GM18870 (cell line): ENCODE results near the gene AFF1.
"Not testable (repeated sequence)": the region's sequence is repeated elsewhere in the genome, so short reads cannot be mapped to it uniquely, and the experiment has no call there.

ENCODE experiments used
- ATAC-seq: cut with Tn5 transposase; IDR thresholded peaks from one replicate; pipeline ENCODE4 v1.9.1; 2021; ENCODE audit warnings: moderate library complexity; ENCODE audit not compliant: unreplicated experiment

AFF1 gene

GRCh38 chr4:86977621-86978184 lies 42.9 kb downstream of the AFF1 start:
- ATAC-seq, result peak; percentile 97

- ATAC-seq, result no peak
Observed at GRCh38 chr4:86978709-86979108, 43.9 kb downstream of the AFF1 start.

GRCh38 chr4:86980230-86980629 lies 45.4 kb downstream of the AFF1 start:
- ATAC-seq, result no peak

- ATAC-seq, result no peak
Observed at GRCh38 chr4:86981789-86982188, 47.0 kb downstream of the AFF1 start.

GRCh38 chr4:86985852-86986251 lies 51.0 kb downstream of the AFF1 start:
- not testable (repeated sequence) for ATAC-seq

- ATAC-seq, result not testable (repeated sequence)
Observed at GRCh38 chr4:86989658-86990057, 54.8 kb downstream of the AFF1 start.

- ATAC-seq, result no peak
Observed at GRCh38 chr4:86990510-86990909, 55.7 kb downstream of the AFF1 start.

GRCh38 chr4:86991994-86992393 lies 57.2 kb downstream of the AFF1 start:
- no peak for ATAC-seq

- no peak for ATAC-seq
Observed at GRCh38 chr4:86993909-86994681, 59.3 kb downstream of the AFF1 start.

- ATAC-seq, result no peak
Observed at GRCh38 chr4:86994686-86995085, 59.9 kb downstream of the AFF1 start.

- not testable (repeated sequence) for ATAC-seq
Observed at GRCh38 chr4:86996510-86996909, 61.7 kb downstream of the AFF1 start.

GRCh38 chr4:86999136-86999643 lies 64.4 kb downstream of the AFF1 start:
- ATAC-seq, result no peak

- ATAC-seq, result no peak
Observed at GRCh38 chr4:87002682-87003043, 67.9 kb downstream of the AFF1 start.

GRCh38 chr4:87003266-87003665 lies 68.5 kb downstream of the AFF1 start:
- no peak for ATAC-seq

GRCh38 chr4:87005369-87005689 lies 70.5 kb downstream of the AFF1 start:
- ATAC-seq, result no peak

GRCh38 chr4:87005690-87006425 lies 71.0 kb downstream of the AFF1 start:
- ATAC-seq, result peak; percentile 0

GRCh38 chr4:87006426-87006675 lies 71.5 kb downstream of the AFF1 start:
- no peak for ATAC-seq

- ATAC-seq, result peak; percentile 71
Observed at GRCh38 chr4:87006676-87007527, 72.1 kb downstream of the AFF1 start.

GRCh38 chr4:87007528-87008446 lies 73.0 kb downstream of the AFF1 start:
- no peak for ATAC-seq

GRCh38 chr4:87009095-87009648 lies 74.4 kb downstream of the AFF1 start:
- no peak for ATAC-seq
